ENCODE results near the gene TADA1.
A peak's percentile ranks its signal among the peaks of the same experiment; 100 is the strongest.

The TADA1 gene

GRCh38 chr1:166858726-166859419, 17.2 kb downstream of the TADA1 start:
- Histone ChIP-seq H3K4me3 (ENCODE audit: low read length) (no peak overlapping the region), H3F3A (ENCODE audit: insufficient read depth, low read length) (peaks cover 6% of the 10 kb centered on the region; the same call in 1 of the 2 replicates), H2AFZ (ENCODE audit: low read length) (no peak overlapping the region), H3K9ac (ENCODE audit: low read length) (no peak overlapping the region), H3K27me3 (replicated peaks; ENCODE audit: insufficient read depth, low read length) (no peaks in the 10 kb centered on the region), H3K27ac (ENCODE audit: low read length) (no peak overlapping the region), H4K20me1 (ENCODE audit: insufficient read depth, low read length) (no peaks in the 10 kb centered on the region), H3K4me1 (ENCODE audit: low read length) (no peaks in the 10 kb centered on the region), H3K79me2 (ENCODE audit: low read length) (peaks cover 15% of the 10 kb centered on the region), H3K9me3 (replicated peaks; ENCODE audit: insufficient read depth, low read length) (no peaks in the 10 kb centered on the region), H3K36me3 (replicated peaks; ENCODE audit: insufficient read depth, low read length) (peaks cover 42% of the 10 kb centered on the region), H3K9me2 (replicated peaks; ENCODE audit: insufficient read depth, low read length) (no peaks in the 10 kb centered on the region), H3K4me2 (ENCODE audit: low read depth, low read length) (no peak overlapping the region)
- no peak for DNase-seq
- no peak for TF ChIP-seq EZH2 (optimal IDR thresholded peaks at IDR 0.05; ENCODE audit: low read depth, low read length)

GRCh38 chr1:166857995-166858394, 18.1 kb downstream of the TADA1 start:
- no peak overlapping the region for H3K9ac ChIP-seq (ENCODE audit: low read length)
- H3K4me2 ChIP-seq (ENCODE audit: low read depth, low read length) = no peak overlapping the region
- no peak overlapping the region for H3K27ac ChIP-seq (ENCODE audit: low read length)
- H3K4me1 ChIP-seq (ENCODE audit: low read length) = no peaks in the 10 kb centered on the region
- peaks cover 45% of the 10 kb centered on the region for H3K36me3 ChIP-seq (replicated peaks; ENCODE audit: insufficient read depth, low read length)
- DNase-seq = no peak
- no peaks in the 10 kb centered on the region for H3K27me3 ChIP-seq (replicated peaks; ENCODE audit: insufficient read depth, low read length)
- TF ChIP-seq CTCF (IDR thresholded peaks at IDR 0.05; ENCODE audit: low read length) (no peak), EZH2 (optimal IDR thresholded peaks at IDR 0.05; ENCODE audit: low read depth, low read length) (no peak), EZH2phosphoT487 (IDR thresholded peaks at IDR 0.05; ENCODE audit: low read length) (no peak)
- H2AFZ ChIP-seq (ENCODE audit: low read length) = no peak overlapping the region
- H4K20me1 ChIP-seq (ENCODE audit: insufficient read depth, low read length) = no peaks in the 10 kb centered on the region
- H3K9me3 ChIP-seq (replicated peaks; ENCODE audit: insufficient read depth, low read length) = no peaks in the 10 kb centered on the region
- H3F3A ChIP-seq (ENCODE audit: insufficient read depth, low read length) = peaks cover 6% of the 10 kb centered on the region; the same call in 1 of the 2 replicates
- H3K4me3 ChIP-seq (ENCODE audit: low read length) = no peak overlapping the region
- peaks cover 14% of the 10 kb centered on the region for H3K79me2 ChIP-seq (ENCODE audit: low read length)
- H3K9me2 ChIP-seq (replicated peaks; ENCODE audit: insufficient read depth, low read length) = no peaks in the 10 kb centered on the region

GRCh38 chr1:166855558-166855957, 20.5 kb downstream of the TADA1 start:
- DNase-seq = no peak
- Histone ChIP-seq H3K4me2 (ENCODE audit: low read depth, low read length) (no peak overlapping the region), H4K20me1 (ENCODE audit: insufficient read depth, low read length) (no peaks in the 10 kb centered on the region), H3K27me3 (replicated peaks; ENCODE audit: insufficient read depth, low read length) (no peaks in the 10 kb centered on the region), H3K9me3 (replicated peaks; ENCODE audit: insufficient read depth, low read length) (no peaks in the 10 kb centered on the region), H3K79me2 (ENCODE audit: low read length) (peaks cover 27% of the 10 kb centered on the region), H3F3A (ENCODE audit: insufficient read depth, low read length) (peaks cover 11% of the 10 kb centered on the region), H3K9ac (ENCODE audit: low read length) (no peak overlapping the region), H3K9me2 (replicated peaks; ENCODE audit: insufficient read depth, low read length) (no peaks in the 10 kb centered on the region), H2AFZ (ENCODE audit: low read length) (no peak overlapping the region), H3K36me3 (replicated peaks; ENCODE audit: insufficient read depth, low read length) (peaks cover 32% of the 10 kb centered on the region), H3K27ac (ENCODE audit: low read length) (no peak overlapping the region), H3K4me1 (ENCODE audit: low read length) (no peaks in the 10 kb centered on the region), H3K4me3 (ENCODE audit: low read length) (no peak overlapping the region)
- TF ChIP-seq EZH2 (optimal IDR thresholded peaks at IDR 0.05; ENCODE audit: low read depth, low read length) = no peak
- no peak for TF ChIP-seq CTCF (IDR thresholded peaks at IDR 0.05; ENCODE audit: low read length)
- TF ChIP-seq EZH2phosphoT487 (IDR thresholded peaks at IDR 0.05; ENCODE audit: low read length) = no peak

- no peak overlapping the region for H3K4me2 ChIP-seq (ENCODE audit: low read depth, low read length)
- DNase-seq = no peak
- peaks cover 52% of the 10 kb centered on the region for H3K79me2 ChIP-seq (ENCODE audit: low read length)
Observed at GRCh38 chr1:166852918-166853317, 23.1 kb downstream of the TADA1 start.

More at GRCh38 chr1:166852918-166853317, 23.1 kb downstream of the TADA1 start:
- Histone ChIP-seq H4K20me1 (ENCODE audit: insufficient read depth, low read length) (no peaks in the 10 kb centered on the region), H2AFZ (ENCODE audit: low read length) (no peak overlapping the region), H3K9me3 (replicated peaks; ENCODE audit: insufficient read depth, low read length) (no peaks in the 10 kb centered on the region), H3K9me2 (replicated peaks; ENCODE audit: insufficient read depth, low read length) (no peaks in the 10 kb centered on the region), H3F3A (ENCODE audit: insufficient read depth, low read length) (peaks cover 5% of the 10 kb centered on the region), H3K36me3 (replicated peaks; ENCODE audit: insufficient read depth, low read length) (peaks cover 36% of the 10 kb centered on the region), H3K9ac (ENCODE audit: low read length) (no peak overlapping the region), H3K27me3 (replicated peaks; ENCODE audit: insufficient read depth, low read length) (no peaks in the 10 kb centered on the region), H3K4me3 (ENCODE audit: low read length) (no peak overlapping the region), H3K27ac (ENCODE audit: low read length) (peak overlapping the region; percentile 3; the same call in 1 of the 2 replicates), H3K4me1 (ENCODE audit: low read length) (no peaks in the 10 kb centered on the region)
- TF ChIP-seq CTCF (IDR thresholded peaks at IDR 0.05; ENCODE audit: low read length) = no peak
- TF ChIP-seq EZH2phosphoT487 (IDR thresholded peaks at IDR 0.05; ENCODE audit: low read length) = no peak
- TF ChIP-seq EZH2 (optimal IDR thresholded peaks at IDR 0.05; ENCODE audit: low read depth, low read length) = no peak

Measured in MM.1S (cell line).